BLaER1 treated with 17β-estradiol and CSF1 and Interleukin-3, amounts not matched to agents 10 nM and 100 nM (cell line): ENCODE results near the gene USP49.

Source experiments
- H3K27ac ChIP-seq, 11 experiments: shearing (Covaris generic); formaldehyde crosslinking; 2 replicates each; pipeline ENCODE4 v1.8.1; 2022
- H3K27me3 ChIP-seq, 11 experiments: shearing (Covaris generic); formaldehyde crosslinking; 2 replicates each; pipeline ENCODE4 v1.8.1; 2022
- H3K36me3 ChIP-seq, 11 experiments: shearing (Covaris generic); formaldehyde crosslinking; 2 replicates each; pipeline ENCODE4 v1.8.1; 2022
- H3K4me1 ChIP-seq, 10 experiments: shearing (Covaris generic); formaldehyde crosslinking; 2 replicates each; pipeline ENCODE4 v1.8.1; 2022
- H3K4me2 ChIP-seq, 11 experiments: shearing (Covaris generic); formaldehyde crosslinking; 2 replicates each; pipeline ENCODE4 v1.8.1; 2022
- H3K4me3 ChIP-seq, 10 experiments: shearing (Covaris generic); formaldehyde crosslinking; 2 replicates each; pipeline ENCODE4 v1.8.1; 2022
- H3K9ac ChIP-seq, 11 experiments: shearing (Covaris generic); formaldehyde crosslinking; 2 replicates each; pipeline ENCODE4 v1.8.1; 2022
- H3K9me3 ChIP-seq, 11 experiments: shearing (Covaris generic); formaldehyde crosslinking; replicated peaks in 1 of 11; 2 replicates each; pipeline ENCODE4 v1.8.1; 2022
- H4K20me1 ChIP-seq, 11 experiments: shearing (Covaris generic); formaldehyde crosslinking; 2 replicates each; pipeline ENCODE4 v1.8.1; 2022
- Cebpa-rat ChIP-seq, 11 experiments: shearing (Covaris generic); IDR thresholded peaks; 2 replicates each; pipeline ENCODE4 v1.8.1; 2022

The USP49 gene

DNA sequence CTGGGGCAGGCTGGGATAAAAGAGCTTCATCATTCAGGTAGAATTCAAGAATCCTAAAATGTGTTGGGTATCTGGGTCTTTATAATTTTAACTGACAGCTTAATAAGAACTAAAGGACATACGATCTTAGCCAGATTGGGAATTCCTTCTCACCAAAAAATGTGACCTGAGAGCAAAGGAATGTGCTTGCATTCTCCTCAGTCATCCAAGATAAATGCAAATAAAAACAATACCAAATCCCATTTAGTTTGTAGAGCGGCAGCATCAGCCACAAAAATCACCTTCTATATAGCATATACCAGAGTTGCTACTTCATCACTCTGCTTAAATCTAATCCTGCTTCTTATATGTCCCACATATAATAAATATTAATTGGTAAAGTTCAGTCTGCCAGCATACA is 16.9 kb downstream of the USP49 start:
- Histone ChIP-seq H3K9me3 (0 out of 22 replicates have a peak, but pooled peaks cover 0 to under 1% (median 0%) of the 10 kb centered on the region in 11 experiments), H3K9ac (no peak overlapping the region)

GRCh38 chr6:41877051-41877680 is 18.0 kb downstream of the USP49 start:
- Histone ChIP-seq H4K20me1 (no peaks in the 10 kb centered on the region), H3K4me1 (peaks cover 0 to 10% (median 4%) of the 10 kb centered on the region in 10 experiments; a peak in 8 of 20 replicates), H3K9me3 (peaks cover 0 to 9% (median 3%) of the 10 kb centered on the region in 11 experiments; a peak in 3 of 22 replicates), H3K9ac (no peak overlapping the region), H3K4me3 (no peak overlapping the region), H3K36me3 (peaks cover 0 to 42% (median 14%) of the 10 kb centered on the region in 11 experiments; a peak in 13 of 22 replicates), H3K27me3 (no peaks in the 10 kb centered on the region), H3K27ac (no peak overlapping the region), H3K4me2 (no peak overlapping the region)
- no peak for TF ChIP-seq Cebpa-rat (IDR thresholded peaks at IDR 0.05)

More for the DNA sequence above, 16.9 kb downstream of the USP49 start:
- TF ChIP-seq Cebpa-rat (IDR thresholded peaks at IDR 0.05), result no peak
- Histone ChIP-seq H3K4me2 (no peak overlapping the region), H3K4me1 (peaks cover 0 to 10% (median 4%) of the 10 kb centered on the region in 10 experiments; a peak in 4 of 20 replicates), H3K27ac (no peak overlapping the region), H4K20me1 (no peaks in the 10 kb centered on the region), H3K4me3 (no peak overlapping the region), H3K27me3 (no peaks in the 10 kb centered on the region), H3K36me3 (peaks cover 0 to 32% (median 3%) of the 10 kb centered on the region in 11 experiments; a peak in 10 of 22 replicates)

DNA sequence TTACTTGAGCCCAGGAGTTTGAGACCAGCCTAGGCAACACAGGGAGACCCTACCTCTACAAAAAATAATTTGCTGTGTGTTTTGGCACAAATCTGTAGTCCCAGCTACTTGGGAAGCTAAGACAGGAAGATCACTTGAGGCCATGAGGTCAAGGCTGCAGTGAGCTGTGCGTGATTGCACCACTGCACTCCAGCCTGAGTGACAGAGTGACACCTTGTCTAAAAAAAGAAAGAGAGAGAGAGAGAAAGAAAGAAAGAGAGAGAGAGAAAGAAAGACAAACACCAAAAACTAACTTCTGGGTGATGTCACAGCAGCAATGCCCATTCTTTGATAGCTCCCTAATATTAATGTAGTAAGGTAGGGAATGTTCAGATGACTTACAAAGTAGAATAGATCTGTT is 20.4 kb downstream of the USP49 start:
- peaks cover 0 to 10% (median 5%) of the 10 kb centered on the region in 11 experiments; a peak in 3 of 22 replicates for H3K9me3 ChIP-seq
- peaks cover 0 to 60% (median 22%) of the 10 kb centered on the region in 11 experiments; a peak in 15 of 22 replicates for H3K36me3 ChIP-seq
- H4K20me1 ChIP-seq, result no peaks in the 10 kb centered on the region
- no peaks in the 10 kb centered on the region for H3K27me3 ChIP-seq
- H3K4me1 ChIP-seq, result peaks cover 0 to 16% (median 5%) of the 10 kb centered on the region in 10 experiments; a peak in 9 of 20 replicates
- no peak overlapping the region for H3K27ac ChIP-seq
- no peak for TF ChIP-seq Cebpa-rat (IDR thresholded peaks at IDR 0.05)
- H3K4me2 ChIP-seq, result no peak overlapping the region
- H3K4me3 ChIP-seq, result no peak overlapping the region
- H3K9ac ChIP-seq, result no peak overlapping the region

GRCh38 chr6:41872147-41872546 is 23.0 kb downstream of the USP49 start:
- Histone ChIP-seq H3K4me2 (no peak overlapping the region; a peak in 2 of 22 replicates), H3K36me3 (peaks cover 0 to 76% (median 42%) of the 10 kb centered on the region in 11 experiments; a peak in 17 of 22 replicates), H3K4me3 (no peak overlapping the region), H3K9ac (no peak overlapping the region), H3K9me3 (peaks cover 0 to 10% (median 5%) of the 10 kb centered on the region in 11 experiments; a peak in 3 of 22 replicates), H3K4me1 (peaks cover 6 to 16% (median 10%) of the 10 kb centered on the region in 10 experiments; a peak in 12 of 20 replicates), H4K20me1 (no peaks in the 10 kb centered on the region), H3K27ac (peak overlapping the region in 1 of 11 experiments; percentile 28; a peak in 1 of 22 replicates), H3K27me3 (no peaks in the 10 kb centered on the region)
- no peak for TF ChIP-seq Cebpa-rat (IDR thresholded peaks at IDR 0.05)

GRCh38 chr6:41871691-41872090 is 23.5 kb downstream of the USP49 start:
- Histone ChIP-seq H3K4me2 (peak overlapping the region in 2 of 11 experiments; percentile 50 to 56; a peak in 3 of 22 replicates), H3K27me3 (no peaks in the 10 kb centered on the region), H3K4me1 (peaks cover 6 to 16% (median 10%) of the 10 kb centered on the region in 10 experiments; a peak in 12 of 20 replicates), H3K4me3 (no peak overlapping the region), H3K36me3 (peaks cover 0 to 76% (median 46%) of the 10 kb centered on the region in 11 experiments; a peak in 17 of 22 replicates), H3K9ac (no peak overlapping the region), H3K9me3 (peaks cover 0 to 10% (median 5%) of the 10 kb centered on the region in 11 experiments; a peak in 3 of 22 replicates), H4K20me1 (no peaks in the 10 kb centered on the region), H3K27ac (peak overlapping the region in 1 of 11 experiments; percentile 28; a peak in 1 of 22 replicates)
- TF ChIP-seq Cebpa-rat (IDR thresholded peaks at IDR 0.05), result no peak

DNA sequence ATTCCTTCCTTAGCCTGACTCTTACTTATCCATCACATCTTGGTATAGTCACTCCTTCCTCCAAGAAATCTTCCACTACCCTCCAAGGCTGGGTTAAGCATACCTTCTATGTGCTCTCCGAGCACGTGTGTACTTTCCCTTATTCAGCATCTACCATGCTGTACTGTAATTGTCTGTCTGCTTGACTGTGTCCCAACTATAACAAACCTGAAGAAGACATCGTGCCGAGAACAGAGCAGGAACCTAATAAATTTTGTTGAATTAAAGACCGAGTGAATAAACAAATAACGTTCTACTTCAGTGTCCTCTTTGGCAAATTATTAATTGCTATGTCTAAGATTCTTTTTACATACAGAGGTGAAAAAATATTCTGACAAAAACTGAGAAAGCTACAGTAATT is 35.8 kb downstream of the USP49 start:
- H3K27ac ChIP-seq, result no peak overlapping the region
- no peaks in the 10 kb centered on the region; a peak in 1 of 22 replicates for H4K20me1 ChIP-seq
- peaks cover 0 to 51% (median 18%) of the 10 kb centered on the region in 11 experiments; a peak in 14 of 22 replicates for H3K36me3 ChIP-seq
- TF ChIP-seq Cebpa-rat (IDR thresholded peaks at IDR 0.05), result no peak
- no peak overlapping the region for H3K9ac ChIP-seq
- no peak overlapping the region for H3K4me2 ChIP-seq
- H3K27me3 ChIP-seq, result no peaks in the 10 kb centered on the region
- H3K4me3 ChIP-seq, result no peak overlapping the region
- no peaks in the 10 kb centered on the region for H3K4me1 ChIP-seq
- no peaks in the 10 kb centered on the region for H3K9me3 ChIP-seq

- no peak overlapping the region for H3K27ac ChIP-seq
- H3K4me2 ChIP-seq, result no peak overlapping the region
- no peaks in the 10 kb centered on the region for H3K27me3 ChIP-seq
- no peak overlapping the region for H3K9ac ChIP-seq
- H3K4me3 ChIP-seq, result no peak overlapping the region
- no peaks in the 10 kb centered on the region for H3K9me3 ChIP-seq
- H4K20me1 ChIP-seq, result no peaks in the 10 kb centered on the region; a peak in 1 of 22 replicates
- no peak for TF ChIP-seq Cebpa-rat (IDR thresholded peaks at IDR 0.05)
- H3K4me1 ChIP-seq, result no peaks in the 10 kb centered on the region
- peaks cover 0 to 54% (median 19%) of the 10 kb centered on the region in 11 experiments; a peak in 14 of 22 replicates for H3K36me3 ChIP-seq
Measured at GRCh38 chr6:41858703-41859102, 36.5 kb downstream of the USP49 start.

- Histone ChIP-seq H4K20me1 (no peaks in the 10 kb centered on the region), H3K36me3 (peaks cover 0 to 64% (median 22%) of the 10 kb centered on the region in 11 experiments; a peak in 15 of 22 replicates), H3K4me1 (peaks cover 0 to 12% (median 7%) of the 10 kb centered on the region in 10 experiments; a peak in 12 of 20 replicates), H3K27me3 (no peaks in the 10 kb centered on the region), H3K9ac (no peak overlapping the region), H3K4me2 (no peak overlapping the region), H3K4me3 (no peak overlapping the region), H3K27ac (no peak overlapping the region), H3K9me3 (peaks cover 0 to 18% (median 14%) of the 10 kb centered on the region in 11 experiments; a peak in 10 of 22 replicates)
- no peak for TF ChIP-seq Cebpa-rat (IDR thresholded peaks at IDR 0.05)
Measured at GRCh38 chr6:41850861-41851260, 44.3 kb downstream of the USP49 start.

- Histone ChIP-seq H3K27ac (peak overlapping the region in 10 of 11 experiments; percentile 2 to 64 (median 22); a peak in 14 of 22 replicates), H3K4me3 (no peak overlapping the region), H3K9ac (peak overlapping the region in 6 of 11 experiments; percentile 8 to 48 (median 32); a peak in 8 of 22 replicates), H3K36me3 (peaks cover 0 to 61% (median 26%) of the 10 kb centered on the region in 11 experiments; a peak in 16 of 22 replicates), H3K4me2 (peak overlapping the region in 4 of 11 experiments; percentile 2 to 9 (median 8); a peak in 3 of 22 replicates), H3K27me3 (no peaks in the 10 kb centered on the region), H4K20me1 (no peaks in the 10 kb centered on the region), H3K9me3 (peaks cover 0 to 18% (median 14%) of the 10 kb centered on the region in 11 experiments; a peak in 10 of 22 replicates), H3K4me1 (peaks cover 0 to 12% (median 7%) of the 10 kb centered on the region in 10 experiments; a peak in 12 of 20 replicates)
- no peak for TF ChIP-seq Cebpa-rat (IDR thresholded peaks at IDR 0.05)
Measured at GRCh38 chr6:41846666-41847237, 48.4 kb downstream of the USP49 start.
